Measurements from ENCODE around the gene ZBTB3. TPM values are rescaled to one million over a fixed set of nuclear protein-coding genes. Genes with fewer than 3 reads are reported as not detected.
A peak's percentile ranks its signal among the peaks of the same experiment; 100 is the strongest.

Gene ZBTB3
- total and polyA plus RNA-seq, 4 donors: 1.5 to 6.4 (median 4.2) TPM

GRCh38 chr11:62727872-62728170 is 26.1 kb downstream of the ZBTB3 start:
- Histone ChIP-seq H3K9ac (ENCODE audit: low read depth in 1 of 2, low read length in 2 of 2) (peak overlapping the region; percentile 81 to 87), H3K9me3 (ENCODE audit: control insufficient read depth in 4 of 4, low read length in 3 of 4) (no peaks in the 10 kb centered on the region), H3K27ac (ENCODE audit: low read depth in 1 of 2, low read length in 2 of 2) (peak overlapping the region; percentile 97), H3K4me1 (ENCODE audit: control insufficient read depth in 4 of 4, insufficient read depth in 4 of 4, low read length in 3 of 4) (peaks cover 2 to 40% (median 25%) of the 10 kb centered on the region in 4 donors), H3K4me3 (ENCODE audit: low read depth in 1 of 3, low read length in 3 of 3) (peak overlapping the region; percentile 87 to 100 (median 96)), H3K36me3 (ENCODE audit: control insufficient read depth in 4 of 4, insufficient read depth in 3 of 4, low read depth in 1 of 4, low read length in 3 of 4) (peaks cover 7 to 11% (median 11%) of the 10 kb centered on the region in 4 donors), H3K27me3 (ENCODE audit: control insufficient read depth in 4 of 4, insufficient read depth in 4 of 4, low read length in 3 of 4) (no peaks in the 10 kb centered on the region)
- TF ChIP-seq RAD21 (IDR thresholded peaks at IDR 0.05) (no peak), REST (IDR thresholded peaks at IDR 0.05) (no peak), EGR1 (IDR thresholded peaks at IDR 0.05; ENCODE audit: low read depth in 2 of 2) (peak in 1 of 2 donors; percentile 9), HNF4A (conservative IDR thresholded peaks at IDR 0.05) (no peak), RXRA (IDR thresholded peaks at IDR 0.05) (peak in 1 of 2 donors; percentile 39), HNF4G (IDR thresholded peaks at IDR 0.05) (no peak), MAX (IDR thresholded peaks at IDR 0.05) (no peak), JUND (IDR thresholded peaks at IDR 0.05) (peak; percentile 16 to 41), FOXA1 (IDR thresholded peaks at IDR 0.05) (no peak), CTCF (IDR thresholded peaks at IDR 0.05; ENCODE audit: low read depth, low read length, missing input control) (no peak), TAF1 (conservative IDR thresholded peaks at IDR 0.05) (no peak), FOXA2 (IDR thresholded peaks at IDR 0.05) (no peak), ZBTB33 (IDR thresholded peaks at IDR 0.05) (peak; percentile 26), NR2F2 (IDR thresholded peaks at IDR 0.05) (no peak), ATF3 (IDR thresholded peaks at IDR 0.05) (no peak), YY1 (IDR thresholded peaks at IDR 0.05) (no peak), GABPA (IDR thresholded peaks at IDR 0.05 in 1 of 2, conservative IDR thresholded peaks at IDR 0.05 in 1 of 2) (no peak), SP1 (IDR thresholded peaks at IDR 0.05) (peak; percentile 77)
- DNase-seq (ENCODE audit: low spot score): peak; percentile 83
- WGBS: under 1% methylated on average over 20 of the region's 20 CpGs
